HT-29 (cell line): ENCODE measurements around the gene LARP6. TPM values are rescaled to one million over a fixed set of nuclear protein-coding genes. Genes with fewer than 3 reads are reported as not detected.
"Not testable (repeated sequence)": the region's sequence is repeated elsewhere in the genome, so short reads cannot be mapped to it uniquely, and the experiment has no call there.

ENCODE experiments used
- DNase-seq: peaks from one replicate; pipeline ENCODE4 v3.0.0-alpha.2; 2015; ENCODE audit warnings: low spot score
- total RNA-seq: library from RNA; depleted of rRNA; stranded (reverse); fragments of >200 nt; shearing (Covaris generic); gene quantifications from 2 replicates; pipeline ENCODE4 v1.2.3, GENCODE V29; 2014

LARP6 gene
- total RNA-seq, 1 experiment from 2014 or later, result 5.6 TPM

- DNase-seq, result peak; percentile 48
Measured at GRCh38 chr15:70859322-70859908, 5.5 kb upstream of the LARP6 start.

DNA sequence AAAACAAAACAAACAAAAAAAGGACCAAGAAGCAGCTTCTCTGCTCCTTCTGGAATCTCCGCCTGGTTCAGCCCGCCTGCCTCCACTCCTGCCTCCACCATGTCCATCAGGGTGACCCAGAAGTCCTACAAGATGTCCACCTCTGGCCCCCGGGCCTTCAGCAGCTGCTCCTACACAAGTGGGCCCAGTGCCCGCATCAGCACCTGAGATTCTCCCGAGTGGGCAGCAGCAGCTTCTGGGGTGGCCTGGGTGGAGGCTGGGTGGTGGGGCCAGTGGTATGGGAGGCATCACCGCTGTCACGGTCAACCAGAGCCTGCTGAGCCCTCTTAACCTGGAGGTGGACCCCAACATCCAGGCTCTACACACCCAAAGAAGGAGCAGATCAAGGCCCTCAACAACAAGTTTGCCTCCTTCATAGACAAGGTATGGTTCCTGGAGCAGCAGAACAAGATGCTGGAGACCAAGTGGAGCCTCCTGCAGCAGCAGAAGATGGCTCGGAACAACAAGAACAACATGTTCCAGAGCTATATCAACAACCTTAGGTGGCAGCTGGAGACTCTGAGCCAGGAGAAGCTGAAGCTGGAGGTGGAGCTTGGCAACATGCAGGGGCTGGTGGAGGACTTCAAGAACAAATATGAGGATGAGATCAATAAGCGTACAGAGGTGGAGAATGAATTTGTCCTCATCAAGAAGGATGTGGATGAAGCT, 4.8 kb upstream of the LARP6 start:
- not testable (repeated sequence) for DNase-seq

GRCh38 chr15:70857562-70858285, 3.8 kb upstream of the LARP6 start:
- DNase-seq, result no peak

DNA sequence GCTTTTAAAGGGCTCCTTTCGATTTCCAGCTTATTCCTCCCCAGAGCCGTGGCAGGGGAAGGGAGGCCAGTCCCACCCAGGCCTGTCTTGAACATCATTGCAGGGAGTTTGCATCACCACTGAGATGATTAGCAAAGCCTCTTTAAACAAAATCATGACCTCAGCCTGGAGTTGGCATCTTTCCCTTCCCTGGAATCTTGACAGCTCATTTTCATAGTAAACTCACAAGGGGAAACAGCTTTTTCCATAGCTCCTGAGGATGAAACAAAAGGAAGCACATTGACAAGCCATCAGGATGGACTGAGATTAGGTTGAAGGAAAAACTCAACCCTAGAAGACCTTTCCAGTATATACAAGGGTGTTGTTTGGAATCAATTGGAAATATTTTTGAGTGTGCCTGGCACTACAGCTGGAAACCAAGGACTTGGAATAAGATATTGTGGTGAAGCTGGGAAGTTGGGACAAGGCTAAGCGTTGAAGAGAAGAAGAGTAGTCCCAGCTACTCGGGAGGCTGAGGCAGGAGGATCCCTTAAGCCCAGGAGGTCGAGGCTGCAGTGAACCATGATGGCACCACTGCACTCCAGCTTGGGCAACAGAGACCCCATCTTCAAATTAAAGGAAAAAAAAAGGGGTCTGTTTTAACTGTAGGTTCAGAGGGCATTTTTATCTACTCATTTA, 3.1 kb upstream of the LARP6 start:
- peak; percentile 47 for DNase-seq

DNA sequence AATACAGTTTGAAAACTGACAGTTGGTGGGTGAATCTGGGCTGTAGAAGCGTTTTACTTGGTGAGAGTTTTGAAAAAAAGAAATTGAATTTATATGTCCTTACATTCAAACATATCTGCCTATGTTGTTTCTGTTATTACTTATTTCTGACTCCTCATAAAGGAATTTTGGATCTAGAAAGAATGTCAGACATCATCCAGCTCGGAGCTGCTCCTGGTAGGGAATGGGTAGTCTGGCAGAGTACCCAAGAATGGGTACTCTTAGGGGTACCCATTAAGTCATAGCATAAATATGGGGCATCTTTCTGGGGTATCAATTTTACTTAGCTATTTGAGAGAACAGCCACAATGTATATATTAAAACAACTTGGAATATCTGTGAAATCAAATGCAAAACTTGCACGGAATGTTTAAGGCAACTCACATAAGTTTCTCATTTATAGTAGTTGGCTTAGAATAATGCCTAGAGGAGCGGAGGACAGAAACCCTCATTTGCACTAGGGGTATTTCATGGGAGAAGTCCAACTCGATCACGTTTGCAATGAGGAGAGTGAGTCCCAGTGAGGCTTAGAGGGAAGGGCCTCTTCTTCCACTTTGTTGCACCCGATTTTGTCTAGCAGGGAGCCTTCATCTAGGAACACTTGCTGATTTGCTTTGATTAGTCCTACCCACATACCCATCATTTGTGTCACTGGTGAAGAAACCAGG, 2.4 kb upstream of the LARP6 start:
- no peak for DNase-seq

GRCh38 chr15:70855764-70856163, 1.8 kb upstream of the LARP6 start:
- DNase-seq, result no peak

- DNase-seq, result peak; percentile 22
Measured at GRCh38 chr15:70854666-70854976, 664 bp upstream of the LARP6 start.

DNA sequence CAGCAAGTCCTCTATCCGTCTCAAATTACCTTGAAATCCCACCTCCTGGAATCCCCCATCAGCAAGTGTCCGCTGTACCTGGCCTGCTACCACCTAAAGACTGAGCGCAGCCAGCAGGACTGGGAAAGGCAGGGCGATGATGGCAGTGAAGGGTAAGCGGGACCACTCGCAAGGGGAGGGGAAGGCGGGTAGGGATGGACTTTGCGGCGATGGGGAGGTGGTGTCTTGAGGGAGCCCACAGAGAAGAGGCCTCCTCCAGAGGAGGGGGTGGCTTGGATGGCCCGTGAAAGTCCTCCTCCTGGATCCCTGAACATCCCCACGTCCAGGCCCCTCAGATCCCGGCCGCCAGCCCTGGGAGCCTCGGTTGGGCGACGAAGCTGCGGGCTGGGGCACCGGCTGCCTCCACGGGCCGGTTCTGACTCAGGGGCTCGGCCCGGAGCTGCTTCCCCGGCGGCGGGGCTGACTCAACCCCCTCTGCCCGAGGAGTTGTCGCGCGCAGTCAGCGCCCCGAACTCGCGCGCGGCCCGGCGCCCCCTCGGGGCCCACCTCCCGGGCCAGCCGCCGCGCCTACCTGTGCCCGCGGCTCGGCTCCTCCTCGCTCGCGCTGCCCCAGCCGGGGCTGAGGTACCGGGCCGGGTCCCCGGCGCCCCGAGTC, 512 bp downstream of the LARP6 start:
- no peak for DNase-seq

GRCh38 chr15:70852501-70853317, 1.2 kb downstream of the LARP6 start:
- no peak for DNase-seq

- no peak for DNase-seq
Measured at GRCh38 chr15:70851889-70852288, 2.1 kb downstream of the LARP6 start.

GRCh38 chr15:70845602-70846360, 8.2 kb downstream of the LARP6 start:
- DNase-seq, result no peak

DNA sequence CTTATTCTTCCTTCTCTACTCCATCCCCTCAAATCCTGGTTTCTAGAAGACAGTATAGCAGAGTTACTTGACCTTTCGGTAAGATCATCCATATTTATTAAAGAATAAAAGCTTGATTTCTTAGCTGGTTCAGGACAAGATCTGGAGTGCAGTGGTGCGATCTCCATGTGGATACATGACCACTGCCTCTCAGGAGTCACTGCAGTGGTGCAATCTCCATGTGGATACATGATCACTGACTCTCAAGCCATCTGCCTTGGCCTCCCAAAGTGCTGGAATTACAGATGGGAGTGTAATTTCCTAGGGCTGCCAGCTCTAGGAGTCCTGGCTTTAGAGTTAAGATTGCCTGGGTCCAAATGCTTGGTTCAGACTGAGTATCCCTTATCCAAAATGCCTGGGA, 16.5 kb downstream of the LARP6 start:
- no peak for DNase-seq

GRCh38 chr15:70835841-70836240, 18.1 kb downstream of the LARP6 start:
- DNase-seq, result no peak

- no peak for DNase-seq
Measured at GRCh38 chr15:70835415-70835814, 18.5 kb downstream of the LARP6 start.

DNA sequence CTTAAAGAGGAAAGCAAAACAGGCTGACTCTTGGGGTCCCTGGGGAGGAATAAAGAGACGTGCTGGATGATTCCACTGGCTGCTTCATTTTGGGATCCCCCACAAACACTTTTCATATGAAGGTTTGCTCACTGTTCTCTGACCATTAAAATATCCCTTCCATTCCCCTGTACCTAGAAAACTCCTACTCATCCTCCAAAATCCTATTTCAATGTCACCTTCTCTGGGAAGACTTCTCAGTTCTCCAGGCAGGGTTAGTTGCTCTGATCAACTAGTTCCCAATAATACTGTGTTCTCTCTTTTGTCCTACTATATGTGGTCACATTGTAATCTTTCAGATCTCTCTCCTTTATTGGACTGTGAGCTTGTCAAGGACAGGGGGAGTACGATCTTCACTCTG, 19.0 kb downstream of the LARP6 start:
- DNase-seq, result no peak

DNA sequence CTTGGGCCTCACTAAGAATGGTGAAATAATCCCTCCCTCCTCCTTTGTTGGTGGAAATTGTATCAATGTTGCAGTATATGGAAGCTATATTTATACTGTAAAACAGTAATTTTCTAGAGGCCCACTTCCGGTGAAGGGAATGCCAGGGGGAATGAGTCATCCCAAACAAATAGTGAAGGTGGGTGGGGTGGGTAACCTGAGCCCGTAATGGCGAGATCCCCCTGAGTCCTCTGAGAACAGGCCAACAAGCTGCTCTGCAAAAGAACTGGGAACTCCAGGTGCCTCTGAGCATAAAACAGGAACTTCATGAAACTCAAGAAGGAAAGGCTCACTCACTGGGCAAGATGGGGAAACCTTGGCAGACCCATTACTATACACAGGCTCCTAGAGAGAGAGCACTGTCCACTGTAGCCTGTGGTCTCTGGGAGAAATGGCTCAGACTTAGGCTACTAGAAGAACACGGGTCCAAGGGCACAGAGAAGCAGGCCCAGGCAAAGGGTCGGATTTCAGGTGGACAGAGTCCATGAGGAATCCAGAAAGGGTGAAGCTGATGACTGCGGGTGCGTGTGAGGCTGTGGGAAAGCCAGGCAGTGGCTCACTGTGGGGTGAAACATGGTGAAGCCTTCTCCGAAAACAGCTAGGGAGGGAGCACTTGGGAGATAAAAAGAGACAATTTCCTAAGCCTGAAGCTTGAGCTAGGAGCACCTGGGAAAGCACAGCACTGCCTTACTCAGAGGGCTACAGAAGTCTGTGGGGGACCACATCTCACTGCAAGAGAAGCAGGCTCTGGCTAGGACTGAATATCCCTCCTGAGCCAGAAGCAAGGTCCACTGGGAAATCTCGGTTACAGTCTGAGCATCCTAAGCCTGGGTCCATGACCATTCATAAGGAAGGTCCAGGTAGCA, 19.8 kb downstream of the LARP6 start:
- DNase-seq, result peak; percentile 65

- DNase-seq, result no peak
Measured at GRCh38 chr15:70833422-70833821, 20.5 kb downstream of the LARP6 start.

- DNase-seq, result no peak
Measured at GRCh38 chr15:70832176-70832575, 21.8 kb downstream of the LARP6 start.
